ENCODE results near the gene PAIP2B.
"Not testable (repeated sequence)": the region's sequence is repeated elsewhere in the genome, so short reads cannot be mapped to it uniquely, and the experiment has no call there.

Gene PAIP2B

GRCh38 chr2:71226965-71227560, at the start of gene PAIP2B:
Gene PAIP2B, minus strand, starts transcription at chr2:71227103. Its CDS starts 24,514 bp downstream, at chr2:71202589.
- DNase-seq (ENCODE audit: low read depth in 4 of 4, low spot score in 1 of 4), result peak; percentile 92 to 99 (median 96)

GRCh38 chr2:71275939-71276310, 49.0 kb upstream of the PAIP2B start:
- DNase-seq (ENCODE audit: low read depth in 4 of 4, low spot score in 1 of 4), result no peak

GRCh38 chr2:71269511-71270090, 42.7 kb upstream of the PAIP2B start:
- no peak for DNase-seq (ENCODE audit: low read depth in 4 of 4, low spot score in 1 of 4)

GRCh38 chr2:71263386-71263785, 36.5 kb upstream of the PAIP2B start:
- DNase-seq (ENCODE audit: low read depth in 4 of 4, low spot score in 1 of 4), result no peak

- DNase-seq (ENCODE audit: low read depth in 4 of 4, low spot score in 1 of 4), result no peak
Measured at GRCh38 chr2:71261534-71261933, 34.6 kb upstream of the PAIP2B start.

GRCh38 chr2:71256421-71256820, 29.5 kb upstream of the PAIP2B start:
- no peak for DNase-seq (ENCODE audit: low read depth in 4 of 4, low spot score in 1 of 4)

GRCh38 chr2:71254776-71255175, 27.9 kb upstream of the PAIP2B start:
- DNase-seq (ENCODE audit: low read depth in 4 of 4, low spot score in 1 of 4), result no peak

GRCh38 chr2:71254078-71254477, 27.2 kb upstream of the PAIP2B start:
- no peak for DNase-seq (ENCODE audit: low read depth in 4 of 4, low spot score in 1 of 4)

GRCh38 chr2:71253476-71253875, 26.6 kb upstream of the PAIP2B start:
- DNase-seq (ENCODE audit: low read depth in 4 of 4, low spot score in 1 of 4), result no peak

GRCh38 chr2:71252862-71253261, 26.0 kb upstream of the PAIP2B start:
- DNase-seq (ENCODE audit: low read depth in 4 of 4, low spot score in 1 of 4), result no peak

GRCh38 chr2:71250935-71251334, 24.0 kb upstream of the PAIP2B start:
- DNase-seq (ENCODE audit: low read depth in 4 of 4, low spot score in 1 of 4), result no peak

GRCh38 chr2:71244302-71244660, 17.4 kb upstream of the PAIP2B start:
- DNase-seq (ENCODE audit: low read depth in 4 of 4, low spot score in 1 of 4), result no peak

- DNase-seq (ENCODE audit: low read depth in 4 of 4, low spot score in 1 of 4), result no peak
Measured at GRCh38 chr2:71243634-71244301, 16.9 kb upstream of the PAIP2B start.

GRCh38 chr2:71240794-71241193, 13.9 kb upstream of the PAIP2B start:
- DNase-seq (ENCODE audit: low read depth in 4 of 4, low spot score in 1 of 4), result no peak

- DNase-seq (ENCODE audit: low read depth in 4 of 4, low spot score in 1 of 4), result no peak
Measured at GRCh38 chr2:71238089-71238488, 11.2 kb upstream of the PAIP2B start.

GRCh38 chr2:71235930-71236587, 9.2 kb upstream of the PAIP2B start:
- no peak for DNase-seq (ENCODE audit: low read depth in 4 of 4, low spot score in 1 of 4)

GRCh38 chr2:71233072-71233471, 6.2 kb upstream of the PAIP2B start:
- DNase-seq (ENCODE audit: low read depth in 4 of 4, low spot score in 1 of 4), result not testable (repeated sequence)

GRCh38 chr2:71226096-71226964, 573 bp downstream of the PAIP2B start:
- peak in 2 of 4 experiments; percentile 8 to 16 for DNase-seq (ENCODE audit: low read depth in 4 of 4, low spot score in 1 of 4)

GRCh38 chr2:71224935-71225334, 2.0 kb downstream of the PAIP2B start:
- DNase-seq (ENCODE audit: low read depth in 4 of 4, low spot score in 1 of 4), result no peak

- no peak for DNase-seq (ENCODE audit: low read depth in 4 of 4, low spot score in 1 of 4)
Measured at GRCh38 chr2:71224457-71224856, 2.4 kb downstream of the PAIP2B start.

- DNase-seq (ENCODE audit: low read depth in 4 of 4, low spot score in 1 of 4), result no peak
Measured at GRCh38 chr2:71223767-71224333, 3.1 kb downstream of the PAIP2B start.

Measured in stimulated activated CD4-positive, alpha-beta T cell treated with anti-CD3 and anti-CD28 coated beads, Interleukin-1b, Interleukin-23, amount 100 ng/mL, for 24 hours (primary cell).